HG03039 (cell line): ENCODE results near the gene RNF144A.

ENCODE experiments used
- ATAC-seq: cut with Tn5 transposase; IDR thresholded peaks from one replicate; pipeline ENCODE4 v1.9.1; 2021; ENCODE audit warnings: mild to moderate bottlenecking, moderate library complexity; ENCODE audit not compliant: unreplicated experiment

The RNF144A gene

DNA sequence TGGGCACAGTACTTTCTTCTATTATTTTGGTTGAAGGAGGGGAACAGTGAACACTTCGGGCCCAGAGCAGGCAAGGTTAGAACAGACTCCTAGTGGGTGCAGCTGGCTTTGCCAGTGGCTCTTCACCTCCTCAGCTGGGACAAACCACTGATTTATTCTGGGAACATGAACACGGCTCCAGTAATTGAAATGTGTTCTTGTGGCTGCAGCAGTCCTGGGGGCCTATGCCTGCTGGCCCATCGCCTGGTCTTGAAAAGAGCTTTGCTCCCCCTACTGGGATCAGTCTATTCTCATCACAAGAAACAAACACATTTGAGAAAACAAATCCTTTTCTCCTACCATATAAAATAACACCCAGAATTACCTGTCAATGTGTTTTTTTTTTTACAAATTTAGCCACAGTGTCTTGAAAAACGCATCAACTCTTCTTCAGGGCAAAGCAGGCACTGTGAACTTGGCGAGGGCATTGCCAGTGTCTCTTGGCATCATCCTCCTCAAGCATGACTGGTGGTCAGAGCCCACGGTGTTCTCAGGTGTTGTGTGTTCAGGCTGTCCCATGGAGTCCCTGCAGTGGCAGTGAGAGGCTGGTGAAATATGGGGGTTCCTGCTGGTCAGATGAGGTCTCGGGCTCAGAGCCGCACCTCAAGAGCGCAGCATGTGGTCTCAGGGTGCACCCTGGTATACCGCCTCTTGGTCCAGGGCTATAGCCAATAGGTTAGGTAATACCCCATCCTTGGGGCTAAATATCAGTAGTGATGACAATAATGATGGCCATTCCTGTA, 51.3 kb downstream of the RNF144A start:
- ATAC-seq: no peak

DNA sequence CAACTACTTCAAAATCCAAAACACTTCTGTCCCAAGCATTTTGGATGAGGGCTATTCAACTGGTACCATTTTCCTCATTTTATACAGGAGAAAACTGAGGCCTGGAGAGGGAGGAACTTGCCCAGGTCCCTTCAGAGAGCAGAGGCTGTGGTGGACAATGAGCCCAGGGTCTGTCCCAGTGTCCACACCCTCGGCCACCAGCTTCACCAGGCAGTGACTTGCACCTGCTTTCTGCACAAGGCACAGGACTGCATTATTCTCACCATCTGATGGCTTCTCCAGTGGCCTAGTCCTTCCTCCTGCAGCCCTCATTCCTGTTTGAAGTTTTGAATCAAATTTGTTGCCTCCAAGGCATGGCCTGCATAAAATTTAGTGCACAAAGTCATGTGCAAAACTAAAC, 53.3 kb downstream of the RNF144A start:
- no peak for ATAC-seq

DNA sequence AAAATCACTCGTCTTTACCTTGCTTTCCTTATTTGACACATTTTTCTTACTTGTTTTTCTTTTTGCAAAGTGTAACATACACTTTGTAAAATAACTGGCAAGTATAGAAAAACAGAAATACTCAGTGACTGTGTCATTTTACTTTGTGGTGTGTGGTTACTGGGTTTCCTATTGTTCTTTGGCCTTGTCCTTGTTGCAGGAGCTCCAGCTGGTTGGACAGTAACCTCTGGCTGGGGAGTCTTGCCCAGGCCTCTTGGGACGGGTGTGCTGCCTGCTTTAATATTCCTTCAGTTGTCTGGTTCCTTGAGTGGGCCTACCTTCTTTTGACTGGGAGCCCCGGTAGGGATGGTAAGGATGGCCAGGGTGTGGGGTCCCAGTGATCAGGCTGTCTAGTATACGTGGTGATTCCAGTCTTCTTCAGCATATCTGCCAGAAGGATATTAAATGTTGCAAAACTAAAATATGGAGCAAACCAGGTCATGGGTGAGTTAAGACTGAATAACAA, 53.8 kb downstream of the RNF144A start:
- no peak for ATAC-seq

DNA sequence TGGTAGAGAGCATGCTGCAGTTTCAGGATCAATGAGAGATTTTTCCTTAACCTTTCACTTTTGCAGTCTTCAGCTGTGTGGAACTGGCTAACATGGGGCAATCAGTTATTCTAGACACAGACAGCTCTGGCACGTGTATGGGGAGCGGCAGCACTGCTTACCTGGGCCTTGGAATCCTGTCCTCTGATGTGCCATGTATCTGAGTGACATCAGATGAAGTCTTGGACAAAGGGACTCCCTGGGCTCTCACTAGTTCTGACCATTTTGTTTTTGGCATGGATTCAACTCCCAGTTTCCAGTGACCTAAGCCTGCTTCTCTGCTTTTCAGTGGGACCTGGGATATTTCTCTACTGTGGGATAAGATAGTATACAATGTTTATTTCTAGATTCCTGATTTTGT, 54.3 kb downstream of the RNF144A start:
- no peak for ATAC-seq

DNA sequence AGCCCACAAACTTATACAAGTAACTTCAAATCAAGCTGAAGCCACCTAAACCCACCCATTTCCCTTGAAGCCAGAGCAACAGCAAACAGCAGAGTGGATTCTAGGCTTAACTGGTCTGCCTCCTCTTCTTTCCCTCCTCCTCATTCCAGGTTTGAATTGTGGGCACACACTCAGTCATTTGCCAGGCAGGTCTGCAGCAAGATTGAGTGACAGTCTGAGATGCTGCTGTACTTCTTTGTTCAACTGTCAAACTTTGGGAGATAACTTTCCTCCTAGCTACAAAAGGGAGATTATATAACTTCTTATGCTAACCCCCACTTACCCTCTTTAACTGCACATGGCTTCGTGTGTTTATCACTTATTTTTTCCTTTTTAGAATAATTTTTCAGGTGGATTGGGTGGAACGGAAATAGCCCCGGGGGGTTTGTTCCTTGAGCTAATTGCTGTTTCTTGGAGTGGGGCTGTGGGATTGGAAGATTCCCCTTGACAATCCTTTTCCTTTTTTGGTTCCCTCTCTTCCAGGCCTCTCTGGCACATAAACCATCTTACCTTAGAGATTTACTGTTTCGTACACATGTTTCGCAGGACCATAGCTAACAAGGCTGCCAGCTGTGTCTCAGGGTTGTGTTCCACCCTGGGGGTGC, 55.0 kb downstream of the RNF144A start:
- no peak for ATAC-seq

DNA sequence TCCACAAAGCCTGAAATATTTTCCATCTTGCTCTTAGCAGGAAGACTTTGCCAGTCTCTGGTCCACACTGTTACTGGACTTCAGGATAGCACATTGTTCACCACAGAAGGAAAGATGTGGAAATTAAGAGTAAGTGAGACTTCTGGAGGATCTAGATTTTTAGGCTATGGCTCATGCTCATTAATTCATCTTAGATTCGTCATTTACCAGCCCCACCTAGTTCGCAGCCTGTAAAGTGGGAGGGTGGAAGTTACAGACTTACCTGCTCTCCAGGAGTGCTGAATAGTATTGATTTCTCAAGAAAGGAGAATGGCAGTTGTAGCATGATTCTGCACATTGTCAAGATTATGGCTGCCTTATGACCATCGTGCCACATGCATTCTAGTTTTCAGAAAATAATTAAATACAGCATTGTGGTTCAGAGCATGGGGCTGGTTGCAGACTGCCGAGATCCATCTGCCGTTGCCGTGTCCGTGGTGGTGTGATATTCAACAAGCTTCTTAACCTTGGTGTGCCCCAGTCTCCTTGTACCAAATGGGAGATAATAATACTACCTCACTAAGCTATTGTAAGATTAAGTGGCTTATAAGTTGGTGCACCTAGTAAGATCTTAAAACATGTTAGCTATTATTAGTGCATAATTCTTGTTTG, 56.8 kb downstream of the RNF144A start:
- no peak for ATAC-seq

DNA sequence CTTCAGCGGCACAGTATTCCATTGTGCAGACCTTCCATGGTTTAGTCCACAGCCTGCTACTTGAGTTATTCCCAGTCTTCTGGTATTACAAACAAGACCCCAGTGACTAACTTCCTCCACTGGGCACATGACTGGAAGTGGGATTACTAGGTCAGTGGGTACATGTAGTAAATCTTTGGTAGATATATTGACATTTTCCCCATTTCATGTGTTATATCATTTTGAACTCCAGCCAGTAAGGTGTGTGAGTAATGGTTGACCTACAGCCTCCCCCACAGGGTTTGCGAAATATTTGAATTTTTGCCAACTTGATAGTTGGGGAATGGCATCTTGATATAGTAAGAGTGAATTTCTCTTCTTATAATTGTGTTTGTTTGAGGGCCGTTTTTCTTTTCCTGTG, 58.8 kb downstream of the RNF144A start:
- no peak for ATAC-seq

DNA sequence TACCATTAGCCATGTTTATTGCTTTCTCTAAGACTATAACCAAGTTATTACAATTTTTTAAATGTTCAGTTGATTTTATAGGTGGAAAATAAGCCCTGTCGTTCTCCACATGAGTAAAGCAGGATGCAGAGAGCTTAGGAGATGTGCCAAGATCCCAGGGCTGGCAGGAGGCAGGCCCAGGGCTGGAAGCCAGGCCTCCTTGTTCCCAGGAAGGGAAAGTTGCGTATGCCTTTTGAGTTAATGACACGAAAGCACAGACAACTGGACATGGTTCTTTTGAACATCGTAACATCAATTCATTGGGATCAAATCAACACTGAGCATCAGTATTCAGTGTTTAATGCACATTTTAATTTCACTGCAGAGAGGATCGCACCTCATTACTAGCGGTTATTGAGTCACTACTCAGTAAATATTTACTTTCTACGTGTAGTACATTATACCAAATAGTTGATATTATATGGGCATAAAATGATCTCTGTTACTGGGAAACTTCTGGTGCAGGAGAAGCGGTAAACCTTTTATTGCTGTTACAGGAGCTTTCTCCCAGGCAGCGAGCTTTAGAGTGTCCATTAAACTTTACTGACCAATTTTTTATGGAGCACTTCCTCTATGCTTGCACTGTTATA, 60.0 kb downstream of the RNF144A start:
- ATAC-seq: no peak

DNA sequence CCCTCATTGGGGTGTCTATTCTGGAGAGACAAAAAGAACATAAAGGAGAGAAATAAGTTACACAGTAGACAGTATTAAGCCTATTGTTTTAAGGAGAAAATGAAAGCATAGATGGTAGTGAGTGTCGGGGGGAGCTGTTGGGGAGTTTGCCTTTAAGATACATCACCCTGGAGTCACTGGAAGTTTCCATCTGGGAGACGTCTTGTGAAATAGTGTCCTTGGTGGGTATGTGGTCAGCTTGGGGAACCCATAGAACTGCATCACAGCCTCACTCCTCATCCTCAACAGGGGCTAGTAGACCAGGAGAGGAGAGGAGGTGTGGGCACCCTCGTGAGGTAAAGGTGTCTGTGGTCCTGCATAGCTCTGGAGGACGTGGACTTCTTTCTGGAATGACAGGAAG, 60.6 kb downstream of the RNF144A start:
- ATAC-seq: no peak

DNA sequence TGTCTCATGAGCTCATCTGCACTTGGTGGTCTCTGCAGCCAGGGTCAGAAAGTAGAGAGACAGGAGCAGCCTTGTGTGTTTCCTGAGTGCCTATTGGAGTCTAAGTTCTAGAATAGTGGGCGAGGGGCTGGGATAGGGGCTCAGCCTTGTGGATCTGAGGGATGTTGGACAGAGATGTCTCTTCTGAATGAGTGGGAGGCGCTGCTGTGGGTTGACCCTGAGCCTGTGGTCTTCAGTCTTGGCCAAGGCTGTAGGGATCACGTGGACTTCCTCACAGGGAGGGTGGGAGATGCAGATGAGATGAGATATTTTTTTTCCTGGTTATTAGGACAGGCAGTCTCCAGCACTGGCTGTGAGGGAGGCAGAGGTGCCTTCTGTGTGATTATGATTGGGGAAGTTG, 61.8 kb downstream of the RNF144A start:
- no peak for ATAC-seq

DNA sequence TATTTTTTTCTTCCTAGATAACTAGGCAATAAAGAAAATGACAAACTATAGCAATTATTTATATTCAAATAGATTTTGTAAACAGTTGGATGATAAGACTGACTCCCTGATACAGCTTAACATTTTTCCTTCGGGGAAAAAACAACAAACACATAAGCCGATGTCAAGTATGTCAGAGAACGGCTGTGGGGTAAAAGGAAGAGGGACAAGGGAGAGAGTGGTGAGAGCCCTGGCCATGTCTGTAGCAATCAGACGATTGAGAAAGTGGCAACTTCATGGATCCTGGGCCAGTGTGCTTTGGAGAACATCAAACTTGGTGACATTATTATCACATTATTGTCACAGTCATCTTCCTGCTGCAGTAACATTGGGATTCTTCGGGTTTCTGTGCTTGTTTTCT, 65.2 kb downstream of the RNF144A start:
- no peak for ATAC-seq

DNA sequence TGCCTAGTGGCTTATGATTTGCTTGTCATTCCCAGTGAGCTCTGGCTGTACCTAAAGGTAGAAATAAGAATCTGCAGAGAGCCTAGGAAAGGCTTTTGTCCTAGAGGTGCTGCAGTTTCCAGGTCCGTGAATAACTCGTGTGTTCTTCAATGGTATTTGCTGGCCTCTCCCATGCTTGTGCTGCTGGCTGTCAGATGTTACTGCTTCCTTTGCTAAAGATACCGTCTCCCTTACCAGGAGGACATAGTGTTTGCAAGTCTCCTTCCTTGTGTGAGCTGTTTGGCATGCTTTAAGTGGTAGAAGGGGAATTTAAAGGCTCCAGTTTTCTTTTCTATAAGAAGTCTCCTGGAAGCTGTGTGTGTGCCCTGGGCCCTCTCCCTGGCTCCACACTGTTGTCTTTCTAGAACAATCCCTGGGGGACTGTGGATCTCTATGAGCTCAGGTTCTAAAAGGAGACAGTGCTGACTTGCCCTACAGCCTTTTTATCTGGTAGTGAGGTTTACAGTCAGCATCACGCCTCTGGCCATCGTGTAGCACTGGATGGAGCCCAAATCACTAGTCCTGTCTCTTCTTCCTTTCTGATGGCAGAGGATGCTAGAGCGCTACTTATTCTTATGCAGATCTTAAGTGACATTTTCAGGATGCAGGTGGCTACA, 65.8 kb downstream of the RNF144A start:
- no peak for ATAC-seq

DNA sequence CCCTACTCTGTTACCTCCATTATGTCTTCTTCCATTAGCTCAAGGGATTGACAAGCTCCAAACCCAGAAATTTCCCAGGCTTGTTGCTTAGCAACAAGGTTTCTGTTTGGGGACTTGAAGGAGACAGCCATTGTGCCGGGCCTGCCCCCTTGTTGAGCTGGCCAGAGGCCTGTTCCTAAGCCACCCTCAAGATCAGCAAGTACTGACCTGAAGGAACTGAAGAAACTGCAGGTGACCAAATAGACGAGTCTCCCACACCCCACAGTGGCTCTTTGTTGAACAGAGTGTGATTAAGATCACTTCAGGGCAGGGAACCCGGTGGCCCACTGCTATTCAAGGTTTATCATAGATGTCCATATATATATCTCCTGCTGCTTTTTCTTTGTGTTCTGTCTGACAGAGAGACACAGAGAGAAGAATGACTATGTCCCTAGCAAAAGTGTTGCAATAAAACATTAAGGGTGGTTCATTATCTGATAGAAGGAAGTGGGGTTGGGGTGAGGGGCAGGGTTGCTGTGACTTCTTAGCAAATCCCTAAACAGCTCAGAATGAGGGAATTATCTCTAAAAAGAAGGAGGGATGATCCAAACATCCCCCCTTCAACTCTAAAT, 69.2 kb downstream of the RNF144A start:
- no peak for ATAC-seq

DNA sequence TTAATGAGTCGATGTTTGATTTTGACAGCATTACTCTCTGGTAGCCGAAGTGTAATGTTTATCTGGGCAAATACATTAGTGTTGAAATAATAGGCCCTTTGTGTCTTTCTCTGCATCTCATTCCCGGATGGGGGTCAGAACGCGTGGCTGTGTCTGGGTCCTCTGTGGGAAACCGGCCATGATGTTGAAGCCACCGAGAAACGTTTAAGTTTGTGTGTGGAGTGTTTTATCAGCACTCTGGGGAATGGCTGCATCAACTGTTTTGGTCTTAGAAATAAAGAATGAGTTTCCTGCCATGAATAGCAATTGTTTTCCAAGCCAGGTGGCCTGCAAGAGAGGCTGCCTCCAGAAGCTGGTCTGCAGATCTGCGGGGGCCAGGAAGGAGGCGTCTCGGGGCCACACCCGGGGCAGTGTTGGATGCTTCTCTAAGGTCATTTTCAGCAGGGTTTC, 69.7 kb downstream of the RNF144A start:
- ATAC-seq: no peak

DNA sequence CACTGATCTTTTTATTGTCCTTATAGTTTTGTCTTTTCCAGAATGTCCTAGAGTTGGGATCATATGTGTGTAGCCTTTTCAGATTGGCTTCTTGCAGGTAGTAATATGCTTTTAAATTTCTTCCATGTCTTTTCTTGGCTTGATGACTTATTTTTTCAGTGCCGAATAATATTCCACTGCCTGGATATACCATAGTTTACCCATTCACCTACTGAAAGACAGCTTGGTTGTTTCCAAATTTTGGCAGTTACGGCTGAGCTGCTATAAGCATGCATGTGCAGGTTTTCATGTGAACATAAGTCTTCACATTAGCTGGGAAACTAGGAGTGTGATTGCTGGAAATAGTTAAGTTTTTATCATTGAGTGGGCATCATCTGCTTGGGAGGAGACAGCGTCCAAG, 73.7 kb downstream of the RNF144A start:
- ATAC-seq: no peak

DNA sequence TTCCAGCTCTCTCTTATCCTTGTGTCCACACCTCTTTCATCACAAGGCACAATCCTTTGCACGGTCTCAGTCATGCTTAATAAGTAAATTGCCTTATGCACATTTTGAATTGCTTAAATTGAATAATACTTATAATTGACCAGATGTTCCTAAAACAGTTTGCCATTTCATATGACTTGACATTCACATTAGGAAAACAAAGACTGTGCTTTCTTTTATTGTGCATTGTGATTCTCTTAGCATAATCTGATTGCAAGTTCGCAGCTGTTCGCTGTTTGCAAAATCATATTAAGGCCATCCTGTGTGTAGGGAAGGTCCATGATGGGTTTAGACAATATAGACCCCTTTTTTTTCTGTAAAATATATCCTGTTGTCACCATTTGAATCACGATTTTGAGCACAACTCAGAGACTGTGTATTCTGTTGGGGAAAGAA, 75.6 kb downstream of the RNF144A start:
- no peak for ATAC-seq

DNA sequence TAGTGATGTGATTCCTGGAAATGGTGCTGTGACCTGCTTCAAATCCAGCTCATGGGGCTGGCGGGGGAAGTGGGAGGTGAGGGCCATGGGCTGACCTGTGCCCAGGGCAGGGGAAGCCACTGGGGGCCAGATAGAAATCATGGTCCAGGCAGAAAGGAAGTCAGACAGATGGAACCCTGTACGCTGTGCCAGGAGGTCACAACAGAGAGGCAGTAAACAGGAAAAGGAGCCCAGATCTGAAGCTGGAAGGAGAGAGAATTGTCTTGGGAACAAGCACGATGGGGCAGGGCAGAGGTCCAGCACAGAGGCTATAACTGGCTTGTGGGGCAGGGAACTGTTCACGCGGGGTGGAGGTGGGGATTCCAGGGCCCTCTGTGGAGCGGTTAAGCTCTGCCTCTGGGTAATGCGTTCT, 76.0 kb downstream of the RNF144A start:
- no peak for ATAC-seq

DNA sequence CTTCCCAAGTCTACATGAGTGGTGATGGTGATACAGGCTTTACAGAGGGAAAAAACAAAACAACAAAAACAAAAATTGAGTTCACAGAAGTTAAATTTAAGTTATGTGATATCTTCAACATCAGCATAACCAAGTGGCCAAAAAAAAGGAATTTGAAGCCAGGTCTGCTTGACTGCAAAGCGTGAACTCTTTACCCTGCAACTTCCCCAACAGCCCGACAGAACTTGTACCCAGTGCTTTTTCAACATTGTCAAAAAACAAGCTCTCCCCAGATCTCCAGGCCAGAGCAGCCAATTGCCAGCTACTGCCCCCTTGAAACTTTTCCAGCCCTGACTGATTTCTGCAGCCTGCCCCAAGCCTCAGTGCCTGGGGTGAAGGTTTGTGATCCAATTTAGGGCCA, 76.7 kb downstream of the RNF144A start:
- no peak for ATAC-seq

DNA sequence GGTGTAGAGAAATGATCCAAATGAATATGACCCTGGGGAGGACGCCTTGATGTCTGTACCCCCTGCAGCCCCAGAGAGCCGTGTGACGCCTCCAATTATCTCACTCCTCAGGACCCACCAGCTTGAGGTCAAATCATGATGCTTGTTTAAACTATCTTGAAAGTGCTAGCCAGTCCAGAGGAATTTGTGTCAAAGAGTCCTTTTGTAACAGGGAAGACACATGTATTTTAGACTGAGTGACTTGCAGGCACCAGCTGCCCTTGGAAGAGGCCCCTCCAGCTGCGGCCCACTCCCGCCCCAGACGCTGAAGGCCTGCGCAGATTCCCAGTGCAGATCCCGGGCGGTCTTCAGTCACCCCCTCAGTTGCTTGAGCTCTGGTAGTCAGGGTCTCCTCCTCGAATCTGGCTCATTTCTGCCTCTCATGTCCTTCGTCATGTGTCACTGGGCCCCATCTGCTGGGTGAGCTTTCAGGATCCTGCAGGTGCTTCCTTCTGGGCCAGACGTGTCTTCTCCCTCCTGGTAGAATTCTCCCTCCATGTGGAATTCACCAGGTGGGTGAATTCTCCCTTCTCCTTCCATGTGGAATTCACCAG, 77.4 kb downstream of the RNF144A start:
- no peak for ATAC-seq
